GM10248 (cell line): ENCODE measurements around the gene ADGRG3.

Source experiments
- CTCF ChIA-PET: fragments of 300-600 bp; sonication (Branson Sonifier 250); formaldehyde crosslinking; extraction: SDS; loops from one replicate; lab custom pipeline; 2021; ENCODE audit warnings: antibody characterized with exemption; lab: Yijun Ruan, JAX
- POLR2A ChIA-PET: fragments of 350-650 bp; sonication (Branson Sonifier 250); formaldehyde crosslinking; extraction: SDS; loops from one replicate; lab custom pipeline; 2020; ENCODE audit warnings: antibody characterized with exemption; lab: Yijun Ruan, JAX
- DNase-seq: peaks from one replicate; pipeline ENCODE4 v3.0.0; 2012; ENCODE audit errors: extremely low spot score
- CTCF ChIP-seq: IDR thresholded peaks from 2 replicates; pipeline ENCODE4 v1.5.1; 2012; ENCODE audit warnings: mild to moderate bottlenecking, low read depth; ENCODE audit errors: extremely low read depth, missing control alignments, control extremely low read depth

ADGRG3 gene

GRCh38 chr16:57697896-57698537 is 29.9 kb downstream of the ADGRG3 start:
- CTCF ChIA-PET = no interaction called here
- no peak for DNase-seq

GRCh38 chr16:57698812-57699405 is 30.8 kb downstream of the ADGRG3 start:
- no peak for TF ChIP-seq CTCF
- ChIA-PET POLR2A (no interaction called here), CTCF (no interaction called here)
- DNase-seq = no peak

More at GRCh38 chr16:57697896-57698537, 29.9 kb downstream of the ADGRG3 start:
- POLR2A ChIA-PET = no interaction called here
- TF ChIP-seq CTCF = no peak

GRCh38 chr16:57699481-57699880 is 31.4 kb downstream of the ADGRG3 start:
- ChIA-PET POLR2A (no interaction called here), CTCF (no interaction called here)
- TF ChIP-seq CTCF = no peak
- no peak for DNase-seq

GRCh38 chr16:57699899-57700298 is 31.8 kb downstream of the ADGRG3 start:
- CTCF ChIA-PET = no interaction called here
- POLR2A ChIA-PET = no interaction called here
- TF ChIP-seq CTCF = no peak
- no peak for DNase-seq

GRCh38 chr16:57700781-57701551 is 32.9 kb downstream of the ADGRG3 start:
- no peak for DNase-seq
- ChIA-PET CTCF (interaction anchor here (1.4 kb wide), 1 partner anchor 8 kb away, joined by 3 read pairs; no protein-coding TSS in a partner anchor), POLR2A (no interaction called here)
- no peak for TF ChIP-seq CTCF

GRCh38 chr16:57701759-57702371 is 33.8 kb downstream of the ADGRG3 start:
- no peak for TF ChIP-seq CTCF
- no peak for DNase-seq
- POLR2A ChIA-PET = no interaction called here
- CTCF ChIA-PET = interaction anchor here (1.0 to 1.4 kb wide), 2 partner anchors 9 to 10 kb away, joined by 3 to 4 read pairs; no protein-coding TSS in a partner anchor
